Keratinocyte (primary cell): ENCODE measurements around the gene HOXC6. TPM values are rescaled to one million over a fixed set of nuclear protein-coding genes. Genes with fewer than 3 reads are reported as not detected.

ENCODE experiments used
- DNase-seq: peaks from one replicate; pipeline ENCODE4 v3.0.0-alpha.2; 2011; ENCODE audit warnings: low read depth, missing footprints, low spot score
- FAIRE-seq: peaks from 2 replicates; lab custom pipeline; 2011; peaks lifted over from hg19 to GRCh38; lab: Jason Lieb, UNC
- H2AFZ ChIP-seq: 2 replicates; pipeline ENCODE4 v1.6.0; 2012; ENCODE audit warnings: low read length, control low read depth, inconsistent platforms; ENCODE audit not compliant: control insufficient read depth
- H3K27ac ChIP-seq: 2 replicates; pipeline ENCODE4 v1.5.1; 2011; ENCODE audit warnings: low read length; ENCODE audit not compliant: control insufficient read depth, insufficient read depth
- H3K27me3 ChIP-seq: 3 replicates; pipeline ENCODE4 v1.6.0; 2011; ENCODE audit warnings: low read length; ENCODE audit not compliant: control insufficient read depth, insufficient read depth; ENCODE audit errors: extremely low read depth
- H3K36me3 ChIP-seq, 2 experiments: 2 replicates in 1 of 2; 3 replicates in 1 of 2; pipeline ENCODE4 v1.5.1; 2011; ENCODE audit warnings: low read length in 2 of 2, mild to moderate bottlenecking in 1 of 2; ENCODE audit not compliant: control insufficient read depth in 2 of 2, insufficient read depth in 2 of 2; ENCODE audit errors: extremely low read depth in 1 of 2
- H3K4me1 ChIP-seq: 3 replicates; pipeline ENCODE4 v1.5.1; 2011; ENCODE audit warnings: low read length; ENCODE audit not compliant: control insufficient read depth, insufficient read depth; ENCODE audit errors: extremely low read depth
- H3K4me2 ChIP-seq: 3 replicates; pipeline ENCODE4 v1.6.0; 2011; ENCODE audit warnings: low read depth, low read length; ENCODE audit not compliant: control insufficient read depth, insufficient read depth; ENCODE audit errors: extremely low read depth
- H3K4me3 ChIP-seq, 3 experiments: fragments of 200-600 bp in 1 of 3; sonication (generic) in 1 of 3; 2 replicates in 2 of 3; 3 replicates in 1 of 3; pipeline ENCODE4 v1.5.1; 2011 to 2016; ENCODE audit warnings: low read length in 3 of 3, mild to moderate bottlenecking in 3 of 3, control low read depth in 2 of 3, inconsistent platforms in 1 of 3, low read depth in 1 of 3, mixed read lengths in 1 of 3, mixed run types in 1 of 3, moderate library complexity in 1 of 3; ENCODE audit not compliant: control insufficient read depth in 2 of 3, insufficient read depth in 2 of 3; ENCODE audit errors: extremely low read depth in 1 of 3
- H3K79me2 ChIP-seq: 2 replicates; pipeline ENCODE4 v1.6.0; 2012; ENCODE audit warnings: low read length; ENCODE audit not compliant: control insufficient read depth, insufficient read depth
- H3K9ac ChIP-seq: 3 replicates; pipeline ENCODE4 v1.6.0; 2011; ENCODE audit warnings: low read length; ENCODE audit not compliant: control insufficient read depth, insufficient read depth; ENCODE audit errors: extremely low read depth
- H3K9me1 ChIP-seq: 3 replicates; pipeline ENCODE4 v1.6.0; 2011; ENCODE audit warnings: low read length; ENCODE audit not compliant: control insufficient read depth, insufficient read depth; ENCODE audit errors: extremely low read depth
- H3K9me3 ChIP-seq: 2 replicates; pipeline ENCODE4 v1.5.1; 2012; ENCODE audit warnings: low read depth, low read length; ENCODE audit not compliant: control insufficient read depth
- H4K20me1 ChIP-seq: 3 replicates; pipeline ENCODE4 v1.6.0; 2011; ENCODE audit warnings: low read length; ENCODE audit not compliant: control insufficient read depth, insufficient read depth; ENCODE audit errors: extremely low read depth
- CTCF ChIP-seq, 3 experiments: IDR thresholded peaks in 1 of 3; conservative IDR thresholded peaks in 1 of 3; optimal IDR thresholded peaks in 1 of 3; 2 replicates in 2 of 3; 3 replicates in 1 of 3; pipeline versions ENCODE3 to v1.5.1; 2011; ENCODE audit warnings: low read length in 3 of 3, mild to moderate bottlenecking in 3 of 3, moderate library complexity in 2 of 3, control low read depth in 1 of 3, inconsistent platforms in 1 of 3; ENCODE audit not compliant: insufficient read depth in 2 of 3; ENCODE audit errors: extremely low read depth in 1 of 3
- EZH2 ChIP-seq: IDR thresholded peaks from one replicate; pipeline ENCODE4 v1.6.1; 2012; ENCODE audit warnings: inconsistent platforms, mild to moderate bottlenecking, low read length, moderate library complexity
- dilution Hi-C: fragments of 300-500 bp; cut with MboI; formaldehyde crosslinking; loops from one replicate; pipeline ENCODE4 v1.7.0; 2020; ENCODE audit warnings: low sequenced_read_pairs; ENCODE audit not compliant: extremely low pct_ligation_motif_present
- polyA plus RNA-seq, 5 experiments: library from polyadenylated mRNA; depleted of rRNA in 3 of 5; stranded (reverse) in 3 of 5; stranded (forward) in 1 of 5; unstranded in 1 of 5; fragments of >200 nt; gene quantifications; 1 replicate in 1 of 5; 2 replicates in 3 of 5; 3 replicates in 1 of 5; pipeline versions ENCODE4 v1.2.1 to v1.2.3, GENCODE V29; 2011 to 2012; ENCODE audit warnings: missing spikeins in 2 of 5, low read depth in 1 of 5, low replicate concordance in 1 of 5

Gene HOXC6
- polyA plus RNA-seq, 1 donor (not counting 4 experiments of a cell fraction or from before 2014, with no cell fraction given), result 4.7 TPM

- no peak overlapping the region for H2AFZ ChIP-seq
- H3K4me1 ChIP-seq, result peaks cover 39% of the 10 kb centered on the region
- no peak overlapping the region for H3K9ac ChIP-seq
- H3K4me2 ChIP-seq, result peak overlapping the region; percentile 44
- H3K9me1 ChIP-seq, result no peaks in the 10 kb centered on the region
- H3K9me3 ChIP-seq, result no peaks in the 10 kb centered on the region
- no peaks in the 10 kb centered on the region for H3K36me3 ChIP-seq
- peaks cover 3% of the 10 kb centered on the region for H3K27me3 ChIP-seq
- no peaks in the 10 kb centered on the region for H3K79me2 ChIP-seq
- H4K20me1 ChIP-seq, result no peaks in the 10 kb centered on the region
- DNase-seq, result no peak
- TF ChIP-seq EZH2 (no peak), CTCF (optimal IDR thresholded peaks at IDR 0.05 in 1 of 3, IDR thresholded peaks at IDR 0.05 in 1 of 3, conservative IDR thresholded peaks at IDR 0.05 in 1 of 3; ENCODE audit: extremely low read depth in 1 of 3, insufficient read depth in 2 of 3, low read length in 3 of 3) (peak; percentile 70 to 79 (median 75))
- no peak overlapping the region for H3K27ac ChIP-seq
- dilution Hi-C loops, result no loop called here
- H3K4me3 ChIP-seq, result no peak overlapping the region
- FAIRE-seq, result peak; percentile 91
Measured at GRCh38 chr12:54036620-54037359, 8.6 kb downstream of the HOXC6 start.

GRCh38 chr12:54037360-54038283 lies 9.4 kb downstream of the HOXC6 start:
- TF ChIP-seq EZH2 (no peak), CTCF (optimal IDR thresholded peaks at IDR 0.05 in 1 of 3, IDR thresholded peaks at IDR 0.05 in 1 of 3, conservative IDR thresholded peaks at IDR 0.05 in 1 of 3; ENCODE audit: extremely low read depth in 1 of 3, insufficient read depth in 2 of 3, low read length in 3 of 3) (no peak)
- no peak overlapping the region for H3K27ac ChIP-seq
- FAIRE-seq (no peak), DNase-seq (no peak)
- no peak overlapping the region for H2AFZ ChIP-seq
- H3K79me2 ChIP-seq, result no peaks in the 10 kb centered on the region
- no peaks in the 10 kb centered on the region for H3K9me3 ChIP-seq
- H3K27me3 ChIP-seq, result peaks cover 3% of the 10 kb centered on the region
- H3K4me2 ChIP-seq, result peak overlapping the region; percentile 44
- no peak overlapping the region for H3K4me3 ChIP-seq
- H3K9ac ChIP-seq, result no peak overlapping the region
- H4K20me1 ChIP-seq, result no peaks in the 10 kb centered on the region
- peaks cover 39% of the 10 kb centered on the region for H3K4me1 ChIP-seq
- dilution Hi-C loops, result no loop called here
- H3K9me1 ChIP-seq, result no peaks in the 10 kb centered on the region
- no peaks in the 10 kb centered on the region for H3K36me3 ChIP-seq
